HG03354 (cell line): ENCODE measurements around the gene TCF3.
A peak's percentile ranks its signal among the peaks of the same experiment; 100 is the strongest.

Experiments
- ATAC-seq: cut with Tn5 transposase; IDR thresholded peaks from one replicate; pipeline ENCODE4 v1.9.1; 2021; ENCODE audit warnings: mild to moderate bottlenecking; ENCODE audit not compliant: unreplicated experiment, poor library complexity, severe bottlenecking

The TCF3 gene

GRCh38 chr19:1571358-1571757, 81.1 kb downstream of the TCF3 start:
- ATAC-seq = no peak

- no peak for ATAC-seq
These were observed 81.6 kb downstream of the TCF3 start for GRCh38 chr19:1570836-1571235.

GRCh38 chr19:1569997-1570396, 82.4 kb downstream of the TCF3 start:
- no peak for ATAC-seq

GRCh38 chr19:1568320-1569019, 83.9 kb downstream of the TCF3 start, which contains the start of gene MEX3D:
Gene MEX3D (minus strand): TSS chr19:1568325. CDS start chr19:1568058, 267 bp downstream.
- ATAC-seq = peak; percentile 49

GRCh38 chr19:1567848-1568227, 84.6 kb downstream of the TCF3 start:
- peak; percentile 31 for ATAC-seq

- no peak for ATAC-seq
These were observed 85.1 kb downstream of the TCF3 start for GRCh38 chr19:1567116-1567847.

- no peak for ATAC-seq
These were observed 85.9 kb downstream of the TCF3 start for GRCh38 chr19:1566392-1567115.

GRCh38 chr19:1563251-1563650, 89.2 kb downstream of the TCF3 start:
- ATAC-seq = no peak

GRCh38 chr19:1561236-1561842, 91.1 kb downstream of the TCF3 start:
- ATAC-seq = no peak

GRCh38 chr19:1560286-1560882, 92.0 kb downstream of the TCF3 start:
- ATAC-seq = no peak
